Urothelium cell line (cell line): Measurements from ENCODE around the gene TTC3.
"Not testable (repeated sequence)": the region's sequence is repeated elsewhere in the genome, so short reads cannot be mapped to it uniquely, and the experiment has no call there.

ENCODE experiments used
- DNase-seq: peaks from one replicate; pipeline ENCODE4 v3.0.0; 2011; ENCODE audit warnings: low spot score, mixed read lengths
- FAIRE-seq: peaks from 2 replicates; lab custom pipeline; 2011; peaks lifted over from hg19 to GRCh38; lab: Jason Lieb, UNC

TTC3 gene

DNA sequence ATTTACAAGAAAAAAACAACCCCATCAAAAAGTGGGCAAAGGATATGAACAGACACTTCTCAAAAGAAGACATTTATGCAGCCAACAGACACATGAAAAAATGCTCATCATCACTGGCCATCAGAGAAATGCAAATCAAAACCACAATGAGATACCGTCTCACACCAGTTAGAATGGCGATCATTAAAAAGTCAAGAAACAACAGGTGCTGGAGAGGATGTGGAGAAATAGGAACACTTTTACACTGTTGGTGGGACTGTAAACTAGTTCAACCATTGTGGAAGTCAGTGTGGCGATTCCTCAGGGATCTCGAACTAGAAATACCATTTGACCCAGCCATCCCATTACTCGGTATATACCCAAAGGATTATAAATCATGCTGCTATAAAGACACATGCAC, 70.3 kb downstream of the TTC3 start:
- not testable (repeated sequence) for DNase-seq, FAIRE-seq

DNA sequence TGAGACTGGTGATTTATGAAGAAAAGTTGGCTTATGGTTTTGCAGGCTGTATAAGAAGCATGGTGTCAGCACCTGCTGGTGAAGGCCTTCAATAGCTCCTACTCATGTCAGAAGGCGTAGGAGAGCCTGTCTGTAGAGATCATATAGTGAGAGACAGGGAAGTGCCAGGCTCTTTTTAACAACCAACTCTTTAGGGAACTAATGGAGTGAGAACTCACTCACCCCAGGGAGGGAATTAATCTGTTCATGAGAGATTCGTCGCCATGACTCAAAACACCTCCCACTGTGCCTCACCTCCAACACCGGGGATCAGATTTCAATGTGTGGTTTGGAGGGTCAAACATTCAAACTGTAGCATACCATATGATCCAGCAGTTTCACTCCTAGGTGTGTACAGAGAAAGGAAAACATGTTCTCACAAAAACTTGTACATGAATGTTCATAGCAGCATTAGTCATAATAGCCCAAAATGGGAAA, 72.6 kb downstream of the TTC3 start:
- no peak for DNase-seq
- no peak for FAIRE-seq

DNA sequence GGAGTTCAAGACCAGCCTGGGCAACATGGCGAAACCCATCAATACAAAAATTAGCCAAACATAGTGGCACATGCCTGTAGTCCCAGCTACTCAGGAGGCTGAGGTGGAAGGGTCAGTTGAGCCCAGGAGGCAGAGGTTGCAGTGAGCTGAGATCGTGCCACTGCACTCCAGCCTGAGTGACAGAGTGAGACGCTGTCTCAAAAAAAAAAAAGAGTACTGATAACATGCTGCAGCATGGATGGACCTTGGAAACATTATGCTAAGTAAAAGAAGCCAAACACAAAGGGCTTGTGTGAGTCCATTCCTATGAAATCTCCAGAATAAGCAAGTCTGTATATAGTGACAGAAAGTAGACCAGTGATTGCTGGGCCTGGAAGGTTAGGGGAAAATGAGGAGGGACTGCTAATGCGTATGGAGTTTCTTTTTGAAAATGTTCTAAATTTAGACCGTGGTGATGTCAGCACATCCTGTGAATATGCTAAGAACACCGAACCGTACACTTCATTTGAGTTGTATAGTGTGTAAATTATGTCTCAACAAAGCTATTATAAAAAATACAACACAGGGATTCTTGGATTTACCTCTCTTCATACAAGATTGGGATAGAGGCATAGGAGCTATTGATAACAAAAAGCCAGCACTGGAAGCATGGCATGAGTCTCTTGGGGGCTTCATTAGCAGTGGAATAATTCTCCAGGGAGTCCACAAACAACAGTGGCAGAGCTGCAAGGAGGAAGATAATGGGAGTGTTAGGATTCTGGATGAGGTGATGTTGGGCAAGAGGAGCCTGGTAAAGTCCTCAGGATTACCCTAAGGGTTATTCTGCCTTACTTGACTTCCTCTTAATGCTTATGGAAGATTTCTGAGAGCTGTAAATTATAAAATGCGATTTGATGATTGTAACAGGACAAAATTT, 73.5 kb downstream of the TTC3 start:
- FAIRE-seq = no peak
- DNase-seq = no peak

DNA sequence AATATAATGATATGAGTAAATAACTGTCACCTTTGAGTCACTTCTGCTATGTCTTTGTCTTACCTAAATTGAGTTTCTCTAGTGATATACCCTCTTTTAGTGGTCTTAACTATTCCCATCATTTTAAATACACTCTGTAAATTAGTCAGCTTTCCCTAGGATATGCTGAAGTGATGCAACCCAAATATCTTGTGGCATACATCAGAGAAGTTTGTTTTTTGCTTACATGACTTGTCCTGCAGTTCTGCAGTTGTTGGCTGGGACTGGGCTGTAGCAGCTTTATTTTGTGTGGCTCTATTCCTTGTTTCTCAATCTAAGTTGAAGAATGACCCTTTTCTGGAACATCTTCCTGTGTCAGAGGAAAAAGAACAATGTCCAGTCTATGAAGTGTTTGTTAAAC, 76.4 kb downstream of the TTC3 start:
- FAIRE-seq = no peak
- DNase-seq = no peak

DNA sequence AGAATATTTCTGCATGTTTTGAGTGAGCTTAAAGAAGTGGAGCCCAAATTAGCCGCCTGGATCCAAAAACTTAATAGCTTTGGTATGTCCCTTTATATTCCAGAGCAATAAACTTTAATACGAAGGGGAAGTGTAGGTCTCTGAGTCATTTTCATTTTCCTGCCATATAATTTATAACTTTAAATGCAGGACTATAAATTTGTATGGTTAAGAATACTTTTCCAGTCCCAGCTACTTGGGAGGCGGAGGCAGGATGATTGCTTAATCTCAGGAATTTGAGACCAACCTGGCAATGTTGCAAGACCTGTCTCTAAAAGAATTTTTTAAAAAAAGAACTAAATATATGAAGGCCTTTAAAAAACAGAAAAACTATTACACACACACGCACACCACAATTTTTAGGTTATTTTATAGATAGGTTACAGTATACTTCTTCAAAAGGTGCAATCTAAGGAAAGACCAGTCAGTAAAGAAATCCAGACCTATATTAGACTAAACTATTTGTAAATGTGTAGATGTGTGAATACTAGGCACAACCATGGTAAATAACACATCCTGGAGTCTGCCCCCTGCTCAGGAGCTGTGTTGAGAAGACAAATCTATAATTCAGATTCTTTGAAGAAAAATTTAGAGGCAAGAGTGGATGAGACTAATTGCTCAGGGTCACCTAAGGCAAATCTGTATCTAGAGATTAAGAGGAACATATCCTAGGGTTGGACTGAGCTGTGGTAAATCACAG, 80.3 kb downstream of the TTC3 start:
- FAIRE-seq = no peak
- no peak for DNase-seq

DNA sequence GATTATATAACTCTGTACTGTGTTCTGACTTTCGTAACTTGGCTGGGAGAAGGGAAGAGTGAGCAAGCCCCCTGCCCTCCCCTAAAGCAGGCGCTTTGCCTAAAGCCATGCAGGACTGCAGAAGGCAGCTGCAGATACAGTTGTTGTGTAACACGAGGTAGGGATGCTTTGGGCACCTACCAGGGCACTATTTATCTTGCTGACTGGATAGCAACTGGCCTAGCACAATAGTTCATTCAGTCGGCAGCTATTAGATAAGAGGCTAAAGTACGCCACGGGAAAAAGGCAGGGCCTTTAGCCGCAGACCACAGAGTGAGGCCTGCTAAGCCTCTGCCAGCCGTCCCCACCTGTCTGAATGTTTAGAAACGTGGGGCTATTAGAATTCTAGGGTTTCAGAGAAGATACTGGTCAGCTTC, 80.9 kb downstream of the TTC3 start:
- no peak for DNase-seq
- FAIRE-seq = no peak

DNA sequence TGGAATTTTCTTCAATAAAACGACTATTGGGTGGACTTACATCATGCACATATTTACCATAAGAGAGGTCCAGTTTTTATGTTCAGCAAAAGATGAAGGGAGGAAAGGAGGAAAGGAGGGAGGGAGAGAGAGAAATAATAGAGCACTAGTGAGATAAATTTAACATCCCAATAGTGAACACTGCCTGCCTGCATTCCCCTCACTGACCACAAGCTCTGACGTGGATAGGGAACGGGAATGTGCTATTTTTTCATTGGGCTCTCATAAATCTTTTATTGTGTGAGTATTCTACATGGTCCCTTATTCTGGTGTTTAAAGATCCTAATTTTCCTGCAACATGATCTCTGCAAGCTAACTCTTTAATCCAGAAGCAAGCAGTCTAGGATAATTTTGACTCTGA, 82.1 kb downstream of the TTC3 start:
- DNase-seq = no peak

DNA sequence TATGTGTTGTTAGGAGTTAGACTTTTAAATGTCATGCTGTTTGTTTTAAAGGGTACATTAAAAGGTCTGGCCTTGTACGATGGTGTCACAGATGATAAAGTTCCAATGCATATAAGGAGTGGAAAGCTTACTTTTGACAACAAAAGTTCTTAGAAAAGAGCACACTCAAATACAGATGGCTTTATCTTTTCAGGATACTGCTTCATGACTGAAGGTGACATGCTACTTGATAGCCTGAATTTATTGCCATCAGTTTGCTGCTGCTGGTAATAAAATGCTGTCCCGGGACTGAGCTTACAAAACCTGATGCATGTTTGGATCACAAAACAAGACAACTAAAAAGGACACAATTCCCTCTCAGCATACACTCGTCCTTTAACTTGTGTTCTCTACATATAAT, 84.9 kb downstream of the TTC3 start:
- no peak for FAIRE-seq

More for the DNA sequence above, 82.1 kb downstream of the TTC3 start:
- FAIRE-seq = no peak

DNA sequence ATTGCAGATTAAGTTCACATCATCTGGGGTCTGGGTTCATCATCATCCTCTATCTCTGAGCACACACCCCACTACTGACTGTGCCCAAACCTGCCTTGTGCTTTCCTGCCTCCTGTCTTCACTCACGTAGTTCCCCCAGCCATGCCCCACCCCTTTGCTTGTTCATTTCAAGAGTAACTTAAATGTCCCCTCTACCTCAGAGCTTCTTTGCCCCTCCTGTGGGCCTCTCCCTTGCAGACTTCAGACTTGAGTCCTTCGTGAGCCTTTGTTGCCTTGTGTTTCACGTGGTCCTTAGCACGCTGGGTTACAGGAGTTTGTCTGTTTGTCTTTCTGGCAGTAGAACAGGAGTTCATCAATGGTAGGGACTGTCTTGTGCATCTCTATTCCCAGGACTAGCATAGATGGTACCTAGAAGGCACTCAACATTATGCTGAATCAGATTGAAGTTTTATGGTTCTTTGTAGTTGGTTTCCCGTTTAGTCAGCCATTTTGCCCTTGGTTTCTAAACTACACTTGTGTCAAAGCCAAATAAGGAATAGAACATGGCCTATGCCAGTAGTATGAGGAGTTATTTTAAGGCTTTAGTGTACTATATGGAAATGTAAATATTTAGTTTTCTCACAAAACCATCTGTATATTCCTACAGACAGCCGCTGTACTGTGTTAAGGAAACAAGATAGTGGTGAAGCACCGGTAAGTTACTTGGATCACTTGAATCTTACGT, 86.2 kb downstream of the TTC3 start:
- no peak for FAIRE-seq
- no peak for DNase-seq

More for the DNA sequence above, 84.9 kb downstream of the TTC3 start:
- no peak for DNase-seq

DNA sequence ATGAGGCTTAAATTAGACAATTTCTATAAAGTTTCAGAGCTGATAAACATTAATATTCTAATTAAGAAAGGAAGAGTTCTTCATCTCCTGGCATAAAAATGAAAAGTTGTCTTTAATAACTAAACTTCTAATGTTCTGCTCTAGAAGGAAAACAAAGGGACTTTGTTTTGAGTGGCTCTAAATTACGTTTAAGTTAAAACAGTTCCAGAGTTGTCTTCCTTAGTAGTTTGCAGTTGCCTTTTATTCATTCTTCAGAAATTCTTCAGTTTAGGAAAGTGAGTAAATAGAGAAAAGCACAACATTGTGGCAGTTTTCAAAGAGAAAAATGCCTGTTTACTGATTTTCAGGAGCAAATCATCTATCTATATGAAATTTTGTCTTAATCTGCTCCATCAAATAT, 86.9 kb downstream of the TTC3 start:
- no peak for DNase-seq
- FAIRE-seq = no peak

DNA sequence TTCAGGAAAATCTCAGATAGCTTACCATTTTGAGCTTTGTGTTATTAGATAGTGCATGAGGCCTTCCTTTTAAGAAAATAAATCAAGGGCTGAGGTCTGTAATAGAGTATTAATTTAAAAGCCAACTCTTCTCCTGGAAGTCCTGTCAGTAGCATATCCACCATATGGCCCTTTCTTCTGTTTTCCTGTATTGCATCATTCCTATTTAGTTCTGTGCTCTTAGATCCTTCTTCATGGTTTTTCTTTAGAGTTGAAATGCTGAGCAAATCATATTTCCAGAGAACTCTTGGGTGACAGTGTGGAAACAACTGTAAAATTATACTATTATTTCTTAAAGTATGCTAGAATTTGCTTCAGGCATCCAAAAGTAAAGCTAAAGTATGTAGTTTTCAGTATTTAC, 91.7 kb downstream of the TTC3 start:
- DNase-seq = no peak
- FAIRE-seq = no peak

DNA sequence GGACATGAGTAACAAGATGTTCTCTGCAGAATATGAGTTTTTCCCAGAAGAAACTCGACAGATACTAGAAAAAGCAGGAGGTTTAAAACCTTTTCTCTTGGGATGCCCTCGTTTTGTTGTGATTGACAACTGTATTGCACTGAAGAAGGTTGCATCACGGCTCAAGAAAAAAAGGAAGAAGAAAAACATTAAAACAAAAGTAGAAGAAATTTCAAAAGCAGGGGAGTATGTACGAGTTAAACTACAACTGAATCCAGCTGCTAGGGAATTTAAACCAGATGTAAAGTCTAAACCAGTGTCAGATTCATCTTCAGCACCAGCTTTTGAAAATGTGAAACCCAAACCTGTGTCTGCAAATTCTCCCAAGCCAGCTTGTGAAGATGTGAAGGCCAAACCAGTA, 92.5 kb downstream of the TTC3 start:
- FAIRE-seq = no peak
- no peak for DNase-seq

DNA sequence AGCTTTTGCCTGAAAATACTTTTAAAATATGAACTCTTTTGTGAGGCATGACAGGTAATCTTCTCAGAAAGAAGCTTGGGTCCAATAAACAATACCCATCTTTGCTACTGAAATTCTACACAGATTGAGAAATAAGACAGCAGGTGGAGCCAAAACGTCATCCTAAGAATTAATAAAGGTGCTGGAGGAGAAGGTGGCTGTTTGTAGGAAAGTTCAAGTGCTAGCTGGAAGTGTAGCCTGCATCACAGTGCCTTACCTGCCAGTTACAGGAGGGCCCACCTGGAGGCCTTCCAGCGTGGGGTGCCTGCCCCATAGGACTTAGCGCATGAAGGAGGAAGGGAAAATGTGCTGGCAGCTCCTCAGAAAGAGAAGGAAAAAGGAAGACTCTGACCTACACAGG, 93.7 kb downstream of the TTC3 start:
- FAIRE-seq (no peak), DNase-seq (no peak)

DNA sequence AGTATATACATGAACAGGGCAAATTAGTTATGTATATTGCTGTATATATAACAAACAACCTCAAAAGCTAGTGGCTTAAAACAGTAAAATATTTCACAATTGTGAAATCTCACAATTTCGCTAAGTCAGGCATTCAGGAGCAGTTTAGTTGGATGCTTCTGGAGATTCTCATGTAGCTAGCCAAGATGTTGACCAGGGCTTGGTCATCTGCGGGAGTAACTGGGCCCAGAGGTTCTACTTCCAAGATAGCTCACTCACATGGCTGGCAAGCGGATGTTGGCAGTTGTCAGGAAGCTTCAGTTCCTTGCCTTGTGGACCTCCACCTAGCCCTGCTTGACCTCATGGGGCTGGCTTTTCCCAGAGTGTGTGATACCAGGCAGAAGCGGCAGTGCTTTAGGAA, 95.6 kb downstream of the TTC3 start:
- no peak for FAIRE-seq
- no peak for DNase-seq

DNA sequence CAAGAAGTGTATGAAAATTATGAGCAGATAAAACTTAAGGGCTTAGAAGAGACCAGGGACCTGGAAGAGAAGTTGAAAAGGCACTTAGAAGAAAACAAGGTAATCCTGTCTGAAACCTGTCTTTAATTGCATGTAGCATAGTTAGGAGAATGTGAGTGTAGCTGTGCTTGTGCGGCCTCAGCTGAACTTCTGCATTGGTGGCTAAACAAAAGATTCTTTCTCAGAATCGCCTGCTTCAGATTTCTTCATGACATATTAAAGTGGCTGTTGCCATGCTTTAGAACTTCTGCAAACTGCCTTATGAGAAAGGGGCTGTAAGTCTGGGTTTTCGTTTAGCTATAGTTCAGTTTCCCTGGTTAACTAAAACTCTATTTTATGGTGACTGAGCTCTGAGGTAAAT, 99.6 kb downstream of the TTC3 start:
- FAIRE-seq = no peak
- no peak for DNase-seq

DNA sequence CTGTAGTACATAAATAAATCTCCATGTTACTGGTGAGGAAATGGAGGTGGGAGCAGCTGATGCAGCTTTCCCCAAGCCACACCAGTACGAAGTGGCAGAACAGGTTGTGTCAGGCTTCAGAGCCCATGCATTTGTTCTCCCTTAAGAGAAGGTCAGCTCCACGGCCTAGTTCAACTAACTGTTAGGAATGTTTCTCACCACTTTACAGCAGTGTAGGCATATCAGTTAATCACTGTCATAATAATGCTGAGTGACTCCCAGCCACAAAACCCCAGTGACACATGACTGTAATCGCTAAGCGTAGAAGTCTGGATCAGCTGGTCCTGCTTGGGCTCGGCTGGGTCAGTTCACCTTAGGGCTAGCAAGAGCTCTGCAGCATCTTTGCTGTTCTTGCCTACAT, 103.7 kb downstream of the TTC3 start:
- DNase-seq = no peak

DNA sequence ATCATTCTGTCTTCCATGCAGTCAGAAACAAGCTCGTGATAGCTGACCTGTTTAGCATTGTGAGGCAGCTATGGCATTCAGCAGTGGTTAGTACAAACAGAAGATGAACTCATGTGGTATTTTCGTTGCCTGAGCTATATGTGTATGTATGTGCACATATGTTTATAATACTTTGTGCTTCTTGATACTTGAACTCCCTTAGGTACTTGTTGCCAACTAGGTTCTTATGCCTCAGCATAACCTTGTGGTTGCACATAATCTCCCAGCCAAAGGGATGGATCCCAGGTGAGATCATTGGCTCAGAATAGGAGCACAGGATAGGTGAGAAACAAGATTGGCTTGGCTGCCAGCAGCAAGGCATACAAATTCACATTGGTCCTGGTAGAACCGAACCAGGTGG, 108.0 kb downstream of the TTC3 start:
- DNase-seq (no peak), FAIRE-seq (no peak)

More for the DNA sequence above, 103.7 kb downstream of the TTC3 start:
- FAIRE-seq = no peak

DNA sequence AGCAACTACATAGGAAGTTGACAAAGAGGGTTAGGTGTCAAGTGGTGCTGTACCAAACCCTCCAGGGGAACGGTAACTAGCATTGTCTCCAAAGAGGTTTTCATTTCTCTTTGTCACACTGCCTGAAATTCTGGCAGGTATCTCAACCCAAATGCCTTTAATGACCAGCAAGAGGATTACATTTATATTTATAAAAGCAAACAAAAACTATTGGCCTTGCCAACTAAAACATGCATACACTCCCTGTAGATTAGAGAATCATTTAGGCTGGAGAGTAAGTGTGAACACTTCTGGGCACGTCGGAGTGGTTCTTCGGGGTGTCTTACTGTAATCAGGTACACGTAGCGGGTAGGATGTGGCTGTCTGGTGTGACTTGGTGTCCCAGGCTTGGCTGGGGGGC, 109.2 kb downstream of the TTC3 start:
- no peak for FAIRE-seq

DNA sequence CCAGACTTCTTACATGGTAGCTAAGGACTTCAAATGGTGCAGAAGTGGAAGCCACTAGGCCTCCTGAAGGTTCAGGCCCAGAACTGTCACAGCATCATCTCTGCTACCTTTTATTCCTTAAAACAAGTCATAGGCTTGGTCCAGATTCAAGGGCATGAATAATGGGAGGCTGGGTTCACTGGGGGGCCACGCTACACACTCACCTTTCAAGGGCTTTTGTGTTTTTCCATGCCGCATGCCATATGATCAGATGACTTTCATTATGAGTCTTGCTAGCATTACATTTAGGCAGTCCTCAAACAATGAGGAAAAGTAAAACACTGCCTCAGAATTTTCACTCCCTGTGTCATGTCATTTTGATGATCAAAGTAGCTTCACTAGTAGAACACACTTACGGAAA, 110.7 kb downstream of the TTC3 start:
- FAIRE-seq (no peak), DNase-seq (no peak)

More for the DNA sequence above, 109.2 kb downstream of the TTC3 start:
- no peak for DNase-seq

DNA sequence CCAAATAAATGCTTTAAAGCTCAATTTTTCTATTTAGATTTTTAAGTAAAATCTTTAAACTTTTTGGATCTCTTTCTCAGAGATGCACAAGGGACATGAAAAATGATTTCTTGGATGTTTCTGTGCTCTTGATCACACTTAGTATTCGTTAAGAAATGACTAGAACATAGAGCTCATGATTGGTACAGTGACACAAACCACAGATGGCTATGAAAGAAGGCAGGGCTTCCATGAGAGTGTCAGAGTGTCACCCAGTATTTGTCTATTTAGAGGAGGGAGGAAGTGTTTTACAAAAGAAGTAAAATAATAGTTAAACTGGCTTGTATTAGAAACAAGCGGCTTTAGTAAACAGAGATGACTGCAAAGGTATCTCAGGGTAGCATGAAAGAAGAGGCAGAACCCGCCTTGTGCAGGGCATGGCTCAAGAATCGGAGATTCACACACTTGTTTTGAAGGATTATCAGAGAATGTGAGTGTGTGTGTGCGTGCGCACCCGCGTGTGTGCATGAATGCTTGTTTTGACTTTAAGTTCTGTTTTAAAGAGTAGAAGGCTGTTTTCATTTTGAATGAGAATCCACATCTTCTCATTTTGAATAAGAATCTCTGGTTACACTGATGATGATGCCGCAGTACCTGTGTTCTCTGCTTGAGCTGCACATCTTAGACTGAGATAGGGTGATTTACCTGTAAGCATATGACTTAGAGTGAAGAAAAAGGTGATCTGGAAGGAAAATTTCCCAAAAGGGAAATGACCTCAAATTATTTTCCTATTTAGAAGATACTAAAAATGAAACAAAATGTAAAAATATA, 111.9 kb downstream of the TTC3 start:
- no peak for DNase-seq
- no peak for FAIRE-seq
